SU-DHL-6 (cell line): ENCODE results near the gene SDC3.

ENCODE experiments used
- H2AFZ ChIP-seq: fragments of 200-600 bp; sonication (generic); 2 replicates; pipeline ENCODE4 v1.6.1; 2014; ENCODE audit warnings: low read depth, mild to moderate bottlenecking, moderate library complexity, mixed read lengths, antibody characterized with exemption, low read length; ENCODE audit not compliant: severe bottlenecking
- H3F3A ChIP-seq: fragments of 200-600 bp; shearing (Covaris generic); 2 replicates; pipeline ENCODE4 v1.6.0; 2016; ENCODE audit warnings: antibody characterized with exemption, mild to moderate bottlenecking; ENCODE audit not compliant: insufficient read depth
- H3K27ac ChIP-seq: fragments of 200-600 bp; sonication (generic); 2 replicates; pipeline ENCODE4 v1.5.1; 2016; ENCODE audit warnings: low read depth, mild to moderate bottlenecking, low read length, moderate library complexity, mixed read lengths
- H3K27me3 ChIP-seq: fragments of 200-600 bp; sonication (generic), shearing (Covaris generic); 2 replicates; pipeline ENCODE4 v1.6.0; 2014; ENCODE audit warnings: mild to moderate bottlenecking, low read length
- H3K36me3 ChIP-seq: fragments of 200-600 bp; sonication (generic); 2 replicates; pipeline ENCODE4 v1.6.1; 2014; ENCODE audit warnings: mild to moderate bottlenecking, low read length, mixed read lengths
- H3K4me2 ChIP-seq: fragments of 300-600, 200-600 bp; shearing (Covaris generic), sonication (generic); 2 replicates; pipeline ENCODE4 v1.6.0; 2014; ENCODE audit warnings: low read length, low read depth, mild to moderate bottlenecking; ENCODE audit not compliant: poor library complexity, severe bottlenecking
- H3K4me3 ChIP-seq: fragments of 200-600 bp; sonication (generic); 2 replicates; pipeline ENCODE4 v1.5.1; 2014; ENCODE audit warnings: antibody characterized with exemption, low read length, mild to moderate bottlenecking, mixed read lengths; ENCODE audit not compliant: insufficient read depth, poor library complexity, severe bottlenecking
- H3K79me2 ChIP-seq: fragments of 200-600 bp; sonication (generic); 2 replicates; pipeline ENCODE4 v1.6.1; 2014; ENCODE audit warnings: mild to moderate bottlenecking, low read length, moderate library complexity; ENCODE audit not compliant: insufficient read depth
- H3K9ac ChIP-seq: fragments of 200-600 bp; sonication (generic); 2 replicates; pipeline ENCODE4 v1.7.0; 2014; ENCODE audit warnings: mild to moderate bottlenecking, low read length
- H3K9me2 ChIP-seq: fragments of 200-600 bp; sonication (generic); replicated peaks from 2 replicates; pipeline ENCODE4 v1.6.1; 2014; ENCODE audit warnings: low read length; ENCODE audit not compliant: insufficient read depth
- H3K9me3 ChIP-seq: fragments of 200-600 bp; sonication (generic); 2 replicates; pipeline ENCODE4 v1.6.1; 2014; ENCODE audit warnings: low read length, mixed read lengths; ENCODE audit not compliant: insufficient read depth
- H4K20me1 ChIP-seq: fragments of 200-600 bp; sonication (generic); 2 replicates; pipeline ENCODE4 v1.6.1; 2014; ENCODE audit warnings: low read depth, mild to moderate bottlenecking, antibody characterized with exemption, low read length, moderate library complexity, mixed read lengths
- CTCF ChIP-seq: fragments of 200-600 bp; sonication (generic); IDR thresholded peaks from one replicate; pipeline ENCODE4 v1.5.1; 2017; ENCODE audit warnings: antibody characterized with exemption, mild to moderate bottlenecking, low read length, moderate library complexity; ENCODE audit not compliant: insufficient read depth, poor library complexity, severe bottlenecking
- EZH2phosphoT487 ChIP-seq: fragments of 200-600 bp; sonication (generic), shearing (Covaris generic); conservative IDR thresholded peaks from 2 replicates; pipeline ENCODE4 v1.6.1; 2018; ENCODE audit warnings: mild to moderate bottlenecking, antibody characterized with exemption, low read length, moderate library complexity, mixed read lengths

Gene SDC3

GRCh38 chr1:30905916-30906620 is 2.5 kb downstream of the SDC3 start:
- no peaks in the 10 kb centered on the region for H3K27me3 ChIP-seq
- no peak overlapping the region for H3K9ac ChIP-seq
- no peak overlapping the region for H3K27ac ChIP-seq
- H2AFZ ChIP-seq = no peak overlapping the region
- H3K4me3 ChIP-seq = no peak overlapping the region
- no peak overlapping the region for H3K4me2 ChIP-seq
- no peaks in the 10 kb centered on the region for H3K9me3 ChIP-seq
- H3F3A ChIP-seq = no peaks in the 10 kb centered on the region
- no peaks in the 10 kb centered on the region for H3K36me3 ChIP-seq
- no peaks in the 10 kb centered on the region for H3K9me2 ChIP-seq
- H4K20me1 ChIP-seq = no peaks in the 10 kb centered on the region
- TF ChIP-seq EZH2phosphoT487 (no peak), CTCF (no peak)
- no peaks in the 10 kb centered on the region for H3K79me2 ChIP-seq

- no peaks in the 10 kb centered on the region for H3K9me2 ChIP-seq
- H3K4me2 ChIP-seq = no peak overlapping the region
- H3K79me2 ChIP-seq = no peaks in the 10 kb centered on the region
- TF ChIP-seq CTCF (no peak), EZH2phosphoT487 (no peak)
- H2AFZ ChIP-seq = no peak overlapping the region
- no peaks in the 10 kb centered on the region for H3K9me3 ChIP-seq
- no peaks in the 10 kb centered on the region for H3K27me3 ChIP-seq
- H3K4me3 ChIP-seq = no peak overlapping the region
- no peaks in the 10 kb centered on the region for H4K20me1 ChIP-seq
- H3F3A ChIP-seq = no peaks in the 10 kb centered on the region
- H3K36me3 ChIP-seq = no peaks in the 10 kb centered on the region
- H3K9ac ChIP-seq = no peak overlapping the region
- no peak overlapping the region for H3K27ac ChIP-seq
These were observed 3.2 kb downstream of the SDC3 start for GRCh38 chr1:30905403-30905802.

- no peak overlapping the region for H2AFZ ChIP-seq
- H3K79me2 ChIP-seq = no peaks in the 10 kb centered on the region
- H4K20me1 ChIP-seq = no peaks in the 10 kb centered on the region
- H3F3A ChIP-seq = no peaks in the 10 kb centered on the region
- H3K4me2 ChIP-seq = no peak overlapping the region
- no peaks in the 10 kb centered on the region for H3K9me3 ChIP-seq
- no peak overlapping the region for H3K27ac ChIP-seq
- TF ChIP-seq EZH2phosphoT487 = no peak
- TF ChIP-seq CTCF = no peak
- H3K27me3 ChIP-seq = no peaks in the 10 kb centered on the region
- no peak overlapping the region for H3K4me3 ChIP-seq
- no peak overlapping the region for H3K9ac ChIP-seq
- H3K36me3 ChIP-seq = no peaks in the 10 kb centered on the region
- H3K9me2 ChIP-seq = no peaks in the 10 kb centered on the region
These were observed 3.6 kb downstream of the SDC3 start for GRCh38 chr1:30904962-30905335.
